ENCODE results near the gene ZNF286A.
"Not testable (repeated sequence)": the region's sequence is repeated elsewhere in the genome, so short reads cannot be mapped to it uniquely, and the experiment has no call there.

Gene ZNF286A

DNA sequence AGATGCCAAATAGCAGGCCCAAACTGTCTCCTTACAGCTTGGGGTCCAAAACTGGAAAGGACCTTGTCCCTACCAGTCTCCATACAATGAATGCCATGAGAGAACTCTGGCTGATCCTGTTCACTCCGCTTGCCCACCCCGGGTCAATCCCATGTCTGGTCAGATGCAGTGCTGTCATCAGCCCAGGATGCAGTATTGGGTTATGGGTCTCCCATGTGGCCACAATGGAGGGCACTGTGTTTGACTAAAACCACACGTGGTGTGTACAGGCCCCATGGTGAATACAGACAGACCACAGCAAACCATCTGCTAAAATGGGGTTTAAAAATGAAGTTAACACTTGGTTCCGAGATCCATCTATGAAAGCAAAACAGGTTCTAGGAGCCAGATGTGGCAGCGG lies 35.9 kb upstream of the ZNF286A start:
- no peak for DNase-seq (ENCODE audit: low read depth)
- TF ChIP-seq, protein P1, sequence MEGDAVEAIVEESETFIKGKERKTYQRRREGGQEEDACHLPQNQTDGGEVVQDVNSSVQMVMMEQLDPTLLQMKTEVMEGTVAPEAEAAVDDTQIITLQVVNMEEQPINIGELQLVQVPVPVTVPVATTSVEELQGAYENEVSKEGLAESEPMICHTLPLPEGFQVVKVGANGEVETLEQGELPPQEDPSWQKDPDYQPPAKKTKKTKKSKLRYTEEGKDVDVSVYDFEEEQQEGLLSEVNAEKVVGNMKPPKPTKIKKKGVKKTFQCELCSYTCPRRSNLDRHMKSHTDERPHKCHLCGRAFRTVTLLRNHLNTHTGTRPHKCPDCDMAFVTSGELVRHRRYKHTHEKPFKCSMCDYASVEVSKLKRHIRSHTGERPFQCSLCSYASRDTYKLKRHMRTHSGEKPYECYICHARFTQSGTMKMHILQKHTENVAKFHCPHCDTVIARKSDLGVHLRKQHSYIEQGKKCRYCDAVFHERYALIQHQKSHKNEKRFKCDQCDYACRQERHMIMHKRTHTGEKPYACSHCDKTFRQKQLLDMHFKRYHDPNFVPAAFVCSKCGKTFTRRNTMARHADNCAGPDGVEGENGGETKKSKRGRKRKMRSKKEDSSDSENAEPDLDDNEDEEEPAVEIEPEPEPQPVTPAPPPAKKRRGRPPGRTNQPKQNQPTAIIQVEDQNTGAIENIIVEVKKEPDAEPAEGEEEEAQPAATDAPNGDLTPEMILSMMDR (conservative IDR thresholded peaks at IDR 0.05; ENCODE audit: control insufficient read depth, insufficient read depth, low read depth, low read length) = no peak
- no peak overlapping the region for H3K4me3 ChIP-seq (ENCODE audit: control insufficient read depth, low read depth, low read length)

DNA sequence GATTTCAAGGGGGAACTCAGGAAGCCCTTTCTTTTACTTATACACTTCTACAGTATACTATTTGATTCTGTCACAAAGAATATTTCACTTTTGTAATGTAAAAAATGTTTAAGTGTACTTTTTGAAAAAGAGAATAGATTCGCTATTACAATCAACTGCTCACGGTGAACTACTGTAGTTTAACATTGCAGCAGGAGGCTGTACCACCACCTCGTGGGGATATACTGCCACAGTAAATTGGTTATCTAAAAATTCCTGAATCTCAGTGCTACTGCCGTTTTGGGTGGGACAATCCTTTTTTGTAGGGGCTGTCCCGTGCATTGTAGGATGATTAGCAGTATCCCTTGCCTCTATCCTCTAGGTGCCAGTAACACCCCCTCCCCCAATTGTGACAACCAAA lies 30.0 kb upstream of the ZNF286A start:
- DNase-seq (ENCODE audit: low read depth); H3K4me3 ChIP-seq (ENCODE audit: control insufficient read depth, low read depth, low read length): not testable (repeated sequence)

DNA sequence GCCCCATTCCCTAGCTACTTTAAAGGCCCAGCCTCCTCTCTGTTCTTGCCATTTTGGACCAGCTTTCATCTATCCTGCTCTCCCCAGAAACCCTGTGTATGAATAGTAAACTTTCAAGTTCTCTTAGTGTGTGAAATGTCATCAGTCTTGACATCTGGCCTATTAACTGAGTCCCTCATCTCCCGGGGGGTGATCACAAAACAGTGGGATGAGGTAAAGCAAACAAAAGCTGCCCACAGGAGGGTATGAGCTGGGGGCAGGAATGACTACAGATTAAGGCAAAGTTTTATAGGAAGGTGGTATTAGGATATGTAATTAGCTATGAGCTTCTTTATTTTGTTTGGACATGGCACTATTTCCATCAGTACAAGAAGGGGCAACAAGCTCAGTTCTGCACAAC lies 24.9 kb upstream of the ZNF286A start:
- not testable (repeated sequence) for DNase-seq (ENCODE audit: low read depth); H3K4me3 ChIP-seq (ENCODE audit: control insufficient read depth, low read depth, low read length)

DNA sequence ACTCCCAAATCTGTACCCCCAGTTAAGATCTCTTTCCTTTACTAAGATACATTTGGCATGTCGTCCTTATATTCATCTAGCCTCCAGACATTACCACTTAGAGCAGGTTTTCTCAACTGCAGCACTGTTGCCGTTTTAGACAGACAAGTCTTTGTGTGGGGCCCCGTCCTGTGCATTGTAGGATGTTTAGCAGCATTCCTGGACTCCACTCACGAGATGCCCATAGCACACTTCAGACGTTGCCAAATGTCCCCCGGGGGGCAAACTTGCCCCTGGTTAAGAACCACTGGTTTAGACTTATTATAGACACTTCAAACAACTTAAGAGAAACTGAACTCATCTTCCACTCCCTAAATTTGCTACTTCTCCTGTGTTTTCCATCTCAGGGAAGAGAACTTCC lies 23.6 kb upstream of the ZNF286A start:
- not testable (repeated sequence) for H3K4me3 ChIP-seq (ENCODE audit: control insufficient read depth, low read depth, low read length); DNase-seq (ENCODE audit: low read depth)

DNA sequence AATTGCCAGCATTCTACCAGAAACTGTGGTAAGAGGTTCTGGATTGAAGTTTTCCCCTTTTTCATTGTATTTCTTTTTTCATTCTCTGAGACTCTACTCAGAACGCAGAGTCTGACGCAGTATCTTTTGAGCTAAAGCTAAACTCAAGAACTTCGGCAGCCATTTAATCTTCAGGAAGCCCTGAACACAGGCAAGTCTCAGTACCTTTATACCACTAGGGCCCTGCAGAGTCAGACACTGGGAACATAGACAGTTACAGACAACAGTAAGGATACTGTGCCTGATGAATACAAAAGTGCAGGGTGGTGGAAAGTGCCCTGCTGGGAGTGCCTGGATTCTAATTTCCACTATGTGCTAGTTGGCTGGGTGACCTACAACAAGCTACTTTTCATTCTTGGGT lies 16.4 kb upstream of the ZNF286A start:
- DNase-seq (ENCODE audit: low read depth); H3K4me3 ChIP-seq (ENCODE audit: control insufficient read depth, low read depth, low read length): not testable (repeated sequence)

DNA sequence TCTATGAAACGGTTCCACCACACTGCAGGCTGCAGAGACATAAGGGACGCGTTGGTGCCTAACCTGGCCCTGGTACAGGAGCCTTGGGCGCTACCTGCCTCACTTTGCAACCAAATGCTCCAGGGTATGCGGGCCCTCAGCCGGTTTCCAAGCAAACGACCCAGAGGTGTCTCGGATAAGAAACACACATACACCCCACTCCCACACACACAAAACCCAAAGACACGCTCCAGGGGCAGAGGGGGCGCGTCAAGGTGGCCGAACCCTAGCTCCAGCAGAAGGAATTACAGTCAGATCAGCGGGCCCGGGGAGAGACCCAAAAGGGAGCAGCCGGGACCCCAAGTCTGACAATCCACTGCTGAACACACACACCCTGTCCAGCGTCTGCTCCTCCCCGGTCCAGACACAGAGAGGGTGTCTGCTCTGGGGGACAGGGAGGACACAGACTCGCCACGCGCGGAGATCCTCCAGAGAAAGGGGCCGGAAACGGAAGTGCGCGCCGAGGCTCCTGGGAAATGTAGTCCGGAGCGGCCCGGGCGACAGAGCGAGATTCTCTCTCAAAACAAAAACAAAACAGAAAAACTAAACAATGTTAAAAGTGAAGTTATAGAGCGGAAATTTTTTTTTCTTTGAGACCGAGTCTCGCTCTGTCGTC lies 15.6 kb upstream of the ZNF286A start, which contains the start of gene TRIM16:
TRIM16 (minus strand) TSS at position 488 of the 655 bp plus-strand sequence. CDS start 32,702 bp downstream, outside the sequence.
- DNase-seq (ENCODE audit: low read depth) = peak; percentile 40
- H3K4me3 ChIP-seq (ENCODE audit: control insufficient read depth, low read depth, low read length) = peak within 1 kb of the TSS; percentile 63

DNA sequence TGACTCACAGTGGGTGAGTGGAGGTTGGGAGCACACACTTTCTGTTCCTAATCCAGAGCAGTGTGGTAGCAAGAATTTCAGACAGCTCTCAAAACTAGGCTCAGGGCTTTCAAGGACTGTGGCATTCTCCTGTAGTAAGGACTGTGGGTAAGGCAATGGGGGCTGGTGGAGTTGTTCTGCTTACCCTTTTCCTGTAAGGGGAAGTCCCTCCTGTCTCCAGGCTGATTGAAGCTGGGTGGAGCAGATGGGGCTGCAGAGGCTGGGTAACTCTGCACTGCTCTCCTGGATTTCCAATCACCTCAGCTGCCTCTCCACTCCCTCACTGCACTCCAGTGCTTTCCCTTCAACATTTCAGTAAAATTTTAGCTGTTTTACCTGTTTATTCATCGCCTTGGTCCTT lies 12.1 kb upstream of the ZNF286A start:
- not testable (repeated sequence) for DNase-seq (ENCODE audit: low read depth); H3K4me3 ChIP-seq (ENCODE audit: control insufficient read depth, low read depth, low read length)

DNA sequence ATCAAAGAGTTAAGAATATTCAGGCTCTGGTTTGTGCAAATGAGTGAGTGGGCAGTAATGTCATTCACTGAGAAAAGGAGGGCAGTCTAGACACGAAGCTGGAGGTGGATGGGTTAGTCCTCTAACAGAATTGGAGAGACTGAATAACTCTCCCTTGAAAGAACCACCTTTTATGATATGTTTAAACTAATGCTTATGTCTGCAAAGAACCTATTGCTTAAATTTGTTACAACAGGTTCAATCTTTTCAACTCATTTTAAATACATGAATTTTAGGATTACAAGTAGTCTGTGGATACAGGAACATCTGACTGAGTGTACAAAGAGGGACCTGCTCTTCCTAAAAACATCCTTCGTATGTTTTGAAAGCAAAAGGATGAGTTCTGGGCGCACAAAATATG lies 585 bp upstream of the ZNF286A start:
- peak overlapping the region; percentile 48 for H3K4me3 ChIP-seq (ENCODE audit: control insufficient read depth, low read depth, low read length)
- not testable (repeated sequence) for DNase-seq (ENCODE audit: low read depth)

DNA sequence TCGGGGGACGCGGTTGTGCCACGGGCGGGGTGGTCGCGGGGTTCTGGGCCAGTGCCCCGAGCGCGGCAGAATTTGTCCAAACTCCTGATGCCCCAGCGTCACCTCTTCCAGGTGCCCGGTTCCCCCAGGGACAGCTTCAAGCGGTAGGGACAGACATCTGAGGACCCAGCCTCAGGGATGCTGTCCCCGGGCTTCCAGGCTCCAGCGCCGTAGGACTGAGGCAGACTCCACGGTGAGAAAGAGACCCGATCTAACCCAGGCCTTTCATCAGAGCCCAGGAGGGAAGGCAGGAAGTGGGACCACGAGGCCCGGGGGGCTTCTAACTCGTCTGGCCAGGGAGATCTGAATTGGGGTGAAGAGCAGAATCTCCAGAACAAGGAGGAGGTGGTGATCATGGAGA lies 385 bp downstream of the ZNF286A start:
- not testable (repeated sequence) for DNase-seq (ENCODE audit: low read depth)

DNA sequence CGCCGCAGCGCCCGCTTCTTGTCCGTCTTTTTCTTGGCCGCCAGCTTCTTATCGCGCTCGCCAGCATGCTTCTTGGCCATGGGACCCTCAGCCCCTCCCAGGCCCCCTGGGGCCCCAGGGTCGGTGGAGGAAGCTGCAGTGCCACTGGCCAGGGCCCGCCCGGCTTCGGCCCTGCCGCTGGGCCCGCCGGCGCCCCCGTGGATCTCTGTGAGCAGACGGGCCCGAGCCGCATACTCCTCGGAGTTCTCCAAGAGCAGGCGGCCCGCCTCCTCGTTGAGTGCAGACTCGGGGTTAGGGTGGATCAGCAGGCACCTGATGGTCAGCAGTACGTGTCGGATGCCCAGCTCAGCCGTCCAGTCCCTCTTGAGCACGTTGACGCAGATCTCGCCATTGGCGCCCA lies 4.7 kb downstream of the ZNF286A start:
- not testable (repeated sequence) for H3K4me3 ChIP-seq (ENCODE audit: control insufficient read depth, low read depth, low read length); DNase-seq (ENCODE audit: low read depth)

More for the DNA sequence above, 385 bp downstream of the ZNF286A start:
- peak overlapping the region; percentile 48 for H3K4me3 ChIP-seq (ENCODE audit: control insufficient read depth, low read depth, low read length)

DNA sequence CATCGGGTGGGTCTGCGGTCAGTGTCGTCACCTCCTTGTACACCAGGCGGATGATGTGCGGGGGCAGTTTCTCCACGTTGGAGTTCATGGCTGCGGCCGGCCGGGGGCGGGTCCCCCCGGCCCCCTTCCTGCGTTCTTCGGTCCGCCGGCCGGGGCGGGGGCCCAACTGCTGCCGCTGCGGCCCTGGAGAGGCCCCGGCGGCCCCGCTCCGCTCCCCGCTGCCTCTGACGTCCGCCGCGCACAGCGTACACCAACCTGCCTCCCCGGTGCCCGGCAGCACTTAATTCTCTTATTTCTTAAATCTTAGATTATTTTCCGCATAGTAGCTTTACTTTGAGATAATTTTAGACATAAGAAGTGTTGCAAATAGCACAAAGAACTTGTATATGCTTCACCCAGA lies 5.3 kb downstream of the ZNF286A start:
- not testable (repeated sequence) for DNase-seq (ENCODE audit: low read depth); H3K4me3 ChIP-seq (ENCODE audit: control insufficient read depth, low read depth, low read length)

DNA sequence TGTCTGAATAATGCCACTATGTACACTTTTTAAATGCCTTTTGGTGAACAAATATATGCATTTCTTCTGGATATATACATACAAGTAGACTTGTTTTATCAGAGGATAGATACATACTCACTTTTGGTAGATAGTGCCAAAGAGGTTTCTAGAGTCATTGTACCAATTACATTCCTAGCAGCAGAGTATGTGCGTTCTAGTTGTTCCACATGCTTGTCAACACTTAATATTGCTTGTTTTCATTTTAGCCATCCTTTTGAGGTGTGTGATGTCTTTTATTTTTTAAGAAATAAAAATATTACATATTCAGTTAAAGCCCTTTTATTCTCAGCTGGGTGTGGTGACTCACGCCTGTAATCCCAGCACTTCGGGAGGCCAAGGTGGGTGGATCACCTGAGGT lies 9.3 kb downstream of the ZNF286A start:
- not testable (repeated sequence) for H3K4me3 ChIP-seq (ENCODE audit: control insufficient read depth, low read depth, low read length); DNase-seq (ENCODE audit: low read depth)

DNA sequence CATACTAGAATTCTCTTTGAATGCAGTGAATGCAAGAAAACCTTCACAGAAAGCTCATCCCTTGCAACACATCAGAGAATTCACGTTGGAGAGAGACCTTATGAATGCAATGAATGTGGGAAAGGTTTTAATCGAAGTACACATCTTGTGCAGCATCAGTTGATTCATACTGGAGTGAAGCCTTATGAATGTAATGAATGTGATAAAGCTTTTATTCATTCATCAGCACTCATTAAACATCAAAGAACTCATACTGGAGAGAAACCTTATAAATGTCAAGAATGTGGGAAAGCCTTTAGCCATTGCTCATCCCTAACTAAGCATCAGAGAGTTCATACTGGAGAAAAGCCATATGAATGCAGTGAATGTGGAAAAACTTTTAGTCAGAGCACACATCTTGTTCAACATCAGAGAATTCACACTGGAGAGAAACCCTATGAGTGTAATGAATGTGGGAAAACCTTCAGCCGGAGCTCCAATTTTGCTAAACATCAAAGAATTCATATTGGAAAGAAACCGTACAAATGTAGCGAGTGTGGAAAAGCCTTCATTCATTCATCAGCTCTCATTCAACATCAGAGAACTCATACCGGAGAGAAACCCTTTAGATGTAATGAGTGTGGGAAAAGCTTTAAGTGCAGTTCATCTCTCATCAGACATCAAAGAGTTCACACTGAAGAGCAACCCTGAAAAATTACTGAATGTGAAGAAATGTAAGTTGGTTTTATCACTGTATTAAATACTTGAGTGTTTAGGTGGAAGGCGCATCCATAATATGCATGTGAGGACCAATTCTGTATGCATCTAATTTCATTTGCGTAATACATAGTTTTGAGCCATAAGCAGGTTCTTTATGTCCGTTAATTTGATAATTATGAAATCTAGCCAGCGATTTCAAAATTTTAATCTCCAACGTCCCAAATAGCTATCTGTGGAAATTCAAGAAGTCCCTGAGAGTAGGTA lies 17.3 kb downstream of the ZNF286A start:
- DNase-seq (ENCODE audit: low read depth); H3K4me3 ChIP-seq (ENCODE audit: control insufficient read depth, low read depth, low read length): not testable (repeated sequence)

DNA sequence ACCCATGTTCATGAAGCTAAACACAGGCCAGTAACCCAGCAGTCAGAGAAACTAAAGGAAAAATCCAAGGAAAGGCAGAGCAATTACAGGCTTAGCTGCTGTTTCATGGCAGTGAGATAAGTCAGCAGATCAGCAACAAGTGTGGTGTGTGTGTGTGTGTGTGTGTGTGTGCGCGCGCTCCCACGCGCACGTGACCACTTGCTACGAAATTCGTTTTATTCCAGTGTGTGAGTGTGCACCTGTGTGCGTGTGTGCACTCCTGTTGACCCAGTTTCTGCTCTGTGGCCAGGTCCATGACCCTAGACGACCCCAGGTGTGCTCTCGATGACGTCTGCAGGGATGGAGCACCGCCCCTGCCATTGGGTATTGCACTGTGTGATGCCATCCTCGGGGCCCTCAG lies 31.0 kb downstream of the ZNF286A start:
- H3K4me3 ChIP-seq (ENCODE audit: control insufficient read depth, low read depth, low read length); DNase-seq (ENCODE audit: low read depth): not testable (repeated sequence)

DNA sequence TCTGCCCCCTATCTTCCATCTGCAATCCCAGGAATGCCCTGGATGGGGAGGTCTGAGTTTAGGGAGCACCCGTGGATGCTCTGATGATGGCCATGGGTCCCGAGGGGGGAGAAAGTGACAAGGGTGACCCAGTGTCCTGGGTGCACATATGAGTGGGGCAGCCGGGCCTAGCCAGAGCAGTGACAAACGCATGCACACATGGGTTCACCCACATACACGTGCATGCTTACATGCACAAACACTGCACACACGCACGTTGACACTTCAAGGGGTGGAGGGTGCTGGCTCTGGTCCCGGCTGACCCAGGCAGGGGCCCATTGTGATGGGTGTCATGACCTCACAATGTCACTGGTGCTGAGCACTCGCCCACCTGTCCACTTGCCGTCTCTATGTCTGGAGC lies 32.3 kb downstream of the ZNF286A start, which contains the start of gene TBC1D26:
TBC1D26 (plus strand) TSS at position 384 of the 400 bp plus-strand sequence. CDS start 3,066 bp downstream, outside the sequence.
- not testable (repeated sequence) for H3K4me3 ChIP-seq (ENCODE audit: control insufficient read depth, low read depth, low read length); DNase-seq (ENCODE audit: low read depth)

DNA sequence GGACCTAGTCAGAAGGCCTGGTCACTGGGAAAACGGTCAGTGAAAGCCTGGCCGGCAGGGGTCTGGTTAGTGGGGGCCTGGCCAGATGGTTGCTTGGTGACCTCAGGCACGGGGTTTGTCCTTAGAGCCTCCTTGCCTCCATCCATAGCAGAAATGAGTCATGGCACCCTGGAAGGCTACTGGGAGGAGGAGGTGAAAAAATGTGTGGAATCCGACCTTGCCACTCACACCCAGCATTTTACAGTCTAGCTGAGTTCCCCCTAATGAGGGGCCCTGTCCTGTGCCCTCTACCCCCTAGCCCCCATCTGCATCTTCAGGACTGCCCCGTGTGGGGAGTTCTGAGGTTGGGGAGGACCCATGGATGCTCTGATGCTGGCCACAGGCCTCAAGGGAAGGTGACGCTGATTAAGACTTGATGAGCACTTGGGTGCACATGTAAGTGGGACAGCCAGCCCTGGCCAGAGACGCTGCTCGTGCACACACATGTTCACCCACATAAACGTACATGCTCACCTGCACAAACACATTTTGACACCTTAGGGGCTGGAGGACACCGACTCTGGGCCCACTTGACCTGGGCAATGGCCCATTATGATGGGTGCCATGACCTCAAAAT lies 33.7 kb downstream of the ZNF286A start:
- not testable (repeated sequence) for DNase-seq (ENCODE audit: low read depth)

DNA sequence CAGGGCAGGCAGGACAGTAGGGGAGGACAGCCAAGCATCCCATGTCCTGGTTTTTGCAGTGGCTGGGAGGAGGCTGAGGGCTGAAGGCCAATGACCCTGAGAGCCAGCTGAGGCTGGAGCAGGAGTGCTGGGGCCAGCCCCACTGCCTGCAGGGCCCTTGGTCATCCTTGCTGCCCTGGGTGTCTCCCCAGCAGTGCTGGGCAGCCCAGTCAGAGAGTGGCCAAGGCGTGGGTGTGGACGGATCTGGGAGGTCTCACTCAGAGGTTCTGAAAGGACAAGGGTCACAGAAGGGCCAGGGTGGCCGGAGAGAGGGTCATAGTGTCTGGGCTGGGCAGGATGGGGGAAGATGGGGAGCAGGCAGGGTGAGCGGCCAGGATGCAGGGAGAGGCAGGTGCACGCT lies 37.0 kb downstream of the ZNF286A start:
- not testable (repeated sequence) for DNase-seq (ENCODE audit: low read depth); H3K4me3 ChIP-seq (ENCODE audit: control insufficient read depth, low read depth, low read length)

More for the DNA sequence above, 33.7 kb downstream of the ZNF286A start:
- not testable (repeated sequence) for H3K4me3 ChIP-seq (ENCODE audit: control insufficient read depth, low read depth, low read length)
